Upper lobe of left lung (tissue), 6 donors: Measurements from ENCODE around the gene CELF5. TPM values are rescaled to one million over a fixed set of nuclear protein-coding genes. Genes with fewer than 3 reads are reported as not detected.

Source experiments
- ATAC-seq, 2 donors: fragments of 200-7000 bp; cut with Tn5 transposase; one replicate each; pipeline ENCODE4 v1.9.1; 2022; ENCODE audit warnings: mild to moderate bottlenecking in 2 of 2, moderate library complexity in 2 of 2; ENCODE audit not compliant: low FRiP score in 2 of 2
- DNase-seq, 2 donors: peaks; one replicate each; pipeline ENCODE4 v3.0.0-alpha.2; 2019 to 2020
- H3K27ac ChIP-seq, 4 donors: fragments of 200-600 bp; sonication (generic); one replicate each; pipeline ENCODE4 v1.5.1; 2016 to 2019
- H3K27me3 ChIP-seq, 4 donors: fragments of 200-600 bp; sonication (generic); one replicate each; pipeline ENCODE4 v1.5.1; 2017 to 2019
- H3K36me3 ChIP-seq, 4 donors: fragments of 200-600 bp; sonication (generic); one replicate each; pipeline ENCODE4 v1.5.1; 2016 to 2019
- H3K4me1 ChIP-seq, 4 donors: fragments of 200-600 bp; sonication (generic); one replicate each; pipeline ENCODE4 v1.5.1; 2018 to 2019
- H3K4me3 ChIP-seq, 4 donors: fragments of 200-600 bp; sonication (generic); one replicate each; pipeline ENCODE4 v1.5.1; 2017 to 2019; ENCODE audit warnings: mild to moderate bottlenecking in 2 of 4, moderate library complexity in 1 of 4
- H3K9me3 ChIP-seq, 4 donors: fragments of 200-600 bp; sonication (generic); one replicate each; pipeline ENCODE4 v1.5.1; 2018 to 2019
- EP300 ChIP-seq, 4 donors: sonication (generic); formaldehyde crosslinking; IDR thresholded peaks; one replicate each; pipeline ENCODE4 v1.5.1; 2017; ENCODE audit warnings: antibody characterized with exemption in 4 of 4, control low read depth in 2 of 4
- POLR2A ChIP-seq, 4 donors: fragments of 450-650 bp; IDR thresholded peaks; one replicate each; pipeline ENCODE4 v1.5.1; 2016 to 2017; ENCODE audit warnings: antibody characterized with exemption in 4 of 4, mild to moderate bottlenecking in 2 of 4
- POLR2AphosphoS5 ChIP-seq, 2 donors: sonication (generic); formaldehyde crosslinking; IDR thresholded peaks; one replicate each; pipeline ENCODE4 v1.5.1; 2017; ENCODE audit warnings: antibody characterized with exemption in 2 of 2
- WGBS, 2 donors: methylation state at CpG; one replicate each; pipeline ENCODE4 v1.1.5; 2017 to 2018; 5-methylcytosine and 5-hydroxymethylcytosine counted together
- total RNA-seq, 6 donors: library from RNA; depleted of rRNA in 4 of 6; stranded (reverse); fragments of >200 nt in 4 of 6; gene quantifications; one replicate each; pipeline versions ENCODE4 v1.1.0 to v1.2.1, GENCODE V29; 2016 to 2021
- TF ChIP-seq, protein P1 (sequence below), 6 experiments: fragments of 450-650 bp in 4 of 6; fragments of 200-600 bp in 2 of 6; sonication (generic) in 2 of 6; IDR thresholded peaks; one replicate each; pipeline ENCODE4 v1.5.1; 2016 to 2019; ENCODE audit warnings: antibody characterized with exemption in 6 of 6
- donor health status: DM: no; HTN: no; CAD: no; lungs with moderate emphysema.
- donor health status: DM: no; HTN: yes; CAD: no; lungs with severe emphysema.

Gene CELF5
- total RNA-seq, 6 donors from 2014 or later, result 0.49 to 0.76 TPM; not detected in 4

- Histone ChIP-seq H3K9me3 (no peaks in the 10 kb centered on the region), H3K4me1 (peaks cover 10 to 21% (median 14%) of the 10 kb centered on the region in 4 donors), H3K4me3 (no peak overlapping the region), H3K36me3 (no peaks in the 10 kb centered on the region), H3K27ac (no peak overlapping the region), H3K27me3 (peaks cover 0 to 19% (median 0%) of the 10 kb centered on the region in 4 donors)
- no peak for ATAC-seq
- DNase-seq, result no peak
- TF ChIP-seq EP300 (IDR thresholded peaks at IDR 0.05) (no peak), POLR2AphosphoS5 (IDR thresholded peaks at IDR 0.05) (no peak), POLR2A (IDR thresholded peaks at IDR 0.05) (no peak)
- TF ChIP-seq, protein P1, sequence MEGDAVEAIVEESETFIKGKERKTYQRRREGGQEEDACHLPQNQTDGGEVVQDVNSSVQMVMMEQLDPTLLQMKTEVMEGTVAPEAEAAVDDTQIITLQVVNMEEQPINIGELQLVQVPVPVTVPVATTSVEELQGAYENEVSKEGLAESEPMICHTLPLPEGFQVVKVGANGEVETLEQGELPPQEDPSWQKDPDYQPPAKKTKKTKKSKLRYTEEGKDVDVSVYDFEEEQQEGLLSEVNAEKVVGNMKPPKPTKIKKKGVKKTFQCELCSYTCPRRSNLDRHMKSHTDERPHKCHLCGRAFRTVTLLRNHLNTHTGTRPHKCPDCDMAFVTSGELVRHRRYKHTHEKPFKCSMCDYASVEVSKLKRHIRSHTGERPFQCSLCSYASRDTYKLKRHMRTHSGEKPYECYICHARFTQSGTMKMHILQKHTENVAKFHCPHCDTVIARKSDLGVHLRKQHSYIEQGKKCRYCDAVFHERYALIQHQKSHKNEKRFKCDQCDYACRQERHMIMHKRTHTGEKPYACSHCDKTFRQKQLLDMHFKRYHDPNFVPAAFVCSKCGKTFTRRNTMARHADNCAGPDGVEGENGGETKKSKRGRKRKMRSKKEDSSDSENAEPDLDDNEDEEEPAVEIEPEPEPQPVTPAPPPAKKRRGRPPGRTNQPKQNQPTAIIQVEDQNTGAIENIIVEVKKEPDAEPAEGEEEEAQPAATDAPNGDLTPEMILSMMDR (IDR thresholded peaks at IDR 0.05), result no peak
- 78 to 86% methylated on average over 7 to 14 of the region's 14 CpGs for WGBS, 2 donors
Observed at GRCh38 chr19:3282155-3282554, 57.7 kb downstream of the CELF5 start.

GRCh38 chr19:3282564-3282963 lies 58.1 kb downstream of the CELF5 start:
- DNase-seq, result no peak
- WGBS, 2 donors, result 67 to 69% methylated on average over 6 of the region's 6 CpGs
- Histone ChIP-seq H3K36me3 (no peaks in the 10 kb centered on the region), H3K27me3 (peaks cover 0 to 19% (median 0%) of the 10 kb centered on the region in 4 donors), H3K27ac (no peak overlapping the region), H3K9me3 (no peaks in the 10 kb centered on the region), H3K4me3 (no peak overlapping the region), H3K4me1 (peaks cover 10 to 21% (median 14%) of the 10 kb centered on the region in 4 donors)
- ATAC-seq, result no peak
- TF ChIP-seq, protein P1 (IDR thresholded peaks at IDR 0.05), result no peak
- TF ChIP-seq EP300 (IDR thresholded peaks at IDR 0.05) (no peak), POLR2AphosphoS5 (IDR thresholded peaks at IDR 0.05) (no peak), POLR2A (IDR thresholded peaks at IDR 0.05) (no peak)

DNA sequence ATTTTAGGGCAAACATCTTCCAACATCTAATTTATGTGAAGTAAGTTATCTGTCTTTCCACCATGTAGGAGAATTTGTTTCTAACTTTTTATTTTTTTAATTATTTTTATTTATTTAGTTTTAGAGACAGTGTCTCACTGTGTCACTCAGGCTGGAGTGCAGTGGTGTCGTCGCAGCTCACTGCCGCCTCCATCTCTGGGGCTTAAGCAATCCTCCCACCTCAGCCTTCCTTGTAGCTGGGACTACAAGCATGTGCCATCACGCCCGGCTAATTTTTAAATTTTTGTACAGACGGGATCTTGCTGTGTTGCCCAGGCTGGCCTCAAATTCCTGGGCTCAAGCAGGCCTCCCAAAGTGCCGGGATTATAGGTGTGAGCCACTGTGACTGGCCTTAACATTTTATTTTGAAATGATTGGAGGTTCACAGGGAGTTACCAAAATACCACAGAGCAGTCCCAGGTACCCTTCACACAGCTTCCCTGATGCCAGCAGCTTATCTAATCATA lies 58.8 kb downstream of the CELF5 start:
- Histone ChIP-seq H3K4me3 (no peak overlapping the region), H3K27me3 (peaks cover 0 to 19% (median 0%) of the 10 kb centered on the region in 4 donors), H3K27ac (no peak overlapping the region), H3K9me3 (no peaks in the 10 kb centered on the region), H3K36me3 (no peaks in the 10 kb centered on the region), H3K4me1 (peaks cover 10 to 21% (median 14%) of the 10 kb centered on the region in 4 donors)
- TF ChIP-seq POLR2AphosphoS5 (IDR thresholded peaks at IDR 0.05) (no peak), POLR2A (IDR thresholded peaks at IDR 0.05) (no peak)
- TF ChIP-seq, protein P1 (IDR thresholded peaks at IDR 0.05), result no peak
- 76 to 93% methylated on average over 7 of the region's 7 CpGs for WGBS, 2 donors
- DNase-seq (no peak), ATAC-seq (no peak)

DNA sequence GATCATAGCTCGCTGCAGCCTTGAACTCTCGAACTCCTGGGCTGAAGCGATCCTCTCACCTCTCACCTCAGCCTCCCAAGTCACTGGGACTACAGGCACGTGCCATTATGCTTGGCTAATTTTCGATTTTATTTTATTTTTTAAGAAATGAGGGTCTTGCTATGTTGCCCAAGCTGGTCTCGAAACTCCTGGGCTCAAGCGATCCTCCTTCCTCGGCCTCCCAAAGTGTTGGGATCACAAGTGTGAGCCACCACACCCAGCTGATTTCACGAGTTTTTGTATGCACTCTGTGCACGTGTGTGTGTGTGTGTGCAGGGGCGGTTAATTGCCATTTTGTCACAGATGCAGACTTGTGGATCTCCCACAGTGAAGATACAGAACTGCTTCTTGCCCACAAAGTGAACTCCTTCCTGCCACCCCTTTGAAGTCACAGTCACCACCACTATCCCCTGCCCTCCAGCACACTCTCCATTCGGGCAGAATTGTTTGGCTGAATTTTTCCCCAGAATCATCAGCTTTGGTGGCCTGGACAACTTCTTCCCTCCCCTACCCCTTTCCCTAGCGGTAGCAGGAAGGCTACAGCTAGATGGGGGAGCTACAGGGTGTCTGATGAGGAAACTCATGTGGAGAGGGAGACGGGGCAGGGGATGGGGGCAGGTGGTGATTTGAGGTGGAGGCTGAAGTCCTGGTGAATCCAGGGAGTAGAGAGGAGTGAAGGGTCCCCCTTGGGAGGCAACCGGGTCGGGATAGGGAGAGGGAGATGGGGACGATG lies 59.6 kb downstream of the CELF5 start:
- DNase-seq, result no peak
- TF ChIP-seq, protein P1 (IDR thresholded peaks at IDR 0.05), result no peak
- no peak for TF ChIP-seq EP300 (IDR thresholded peaks at IDR 0.05)
- no peak for TF ChIP-seq POLR2AphosphoS5 (IDR thresholded peaks at IDR 0.05)
- TF ChIP-seq POLR2A (IDR thresholded peaks at IDR 0.05), result no peak
- Histone ChIP-seq H3K27ac (no peak overlapping the region), H3K4me1 (peaks cover 10 to 21% (median 14%) of the 10 kb centered on the region in 4 donors), H3K4me3 (peak overlapping the region in 3 of 4 donors; percentile 16 to 39 (median 37)), H3K27me3 (peaks cover 0 to 19% (median 0%) of the 10 kb centered on the region in 4 donors), H3K36me3 (no peaks in the 10 kb centered on the region), H3K9me3 (no peaks in the 10 kb centered on the region)
- 63 to 66% methylated on average over 17 of the region's 17 CpGs for WGBS, 2 donors
- no peak for ATAC-seq
